HG03565 (cell line): ENCODE results near the gene METTL24.

Experiments
- ATAC-seq: cut with Tn5 transposase; IDR thresholded peaks from one replicate; pipeline ENCODE4 v1.9.1; 2021; ENCODE audit warnings: mild to moderate bottlenecking, moderate library complexity; ENCODE audit not compliant: unreplicated experiment

Gene METTL24

DNA sequence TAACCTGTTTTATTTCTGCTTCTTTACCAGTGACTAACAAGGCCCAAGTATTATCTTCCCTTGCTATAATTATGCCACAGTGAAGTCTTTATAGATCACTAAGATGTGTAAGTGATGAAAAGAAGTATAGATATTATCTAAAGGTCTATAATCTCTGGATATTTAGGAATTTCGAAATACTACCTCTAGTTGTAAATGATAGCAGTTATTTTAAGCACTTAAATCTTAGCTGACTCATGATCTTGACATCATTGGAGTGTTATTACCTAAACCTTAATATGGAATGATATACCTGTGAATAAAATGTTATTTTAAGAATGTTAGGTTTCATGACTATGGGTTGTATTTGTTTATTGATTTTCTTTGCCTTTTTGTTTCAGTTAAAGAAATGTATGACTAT, 146.4 kb downstream of the METTL24 start:
- no peak for ATAC-seq

DNA sequence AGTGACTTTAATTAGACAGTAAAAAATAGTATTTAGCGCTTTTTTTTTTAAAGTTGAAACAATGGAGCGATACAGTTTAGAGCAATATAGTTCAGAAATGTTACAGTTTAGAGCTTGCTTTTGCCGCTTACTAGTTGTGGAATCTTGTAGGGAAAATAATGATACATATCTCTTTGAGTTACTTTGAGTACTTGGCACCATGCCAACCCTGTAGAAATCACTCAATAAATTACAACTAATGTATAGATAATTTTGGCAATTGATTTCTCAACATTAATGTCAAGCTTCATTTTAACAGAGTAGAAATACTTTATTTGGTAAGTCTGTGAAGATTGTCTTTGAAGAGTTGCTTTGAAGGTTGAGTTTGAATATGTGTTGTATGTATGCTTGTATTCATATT, 150.5 kb downstream of the METTL24 start:
- ATAC-seq = no peak

DNA sequence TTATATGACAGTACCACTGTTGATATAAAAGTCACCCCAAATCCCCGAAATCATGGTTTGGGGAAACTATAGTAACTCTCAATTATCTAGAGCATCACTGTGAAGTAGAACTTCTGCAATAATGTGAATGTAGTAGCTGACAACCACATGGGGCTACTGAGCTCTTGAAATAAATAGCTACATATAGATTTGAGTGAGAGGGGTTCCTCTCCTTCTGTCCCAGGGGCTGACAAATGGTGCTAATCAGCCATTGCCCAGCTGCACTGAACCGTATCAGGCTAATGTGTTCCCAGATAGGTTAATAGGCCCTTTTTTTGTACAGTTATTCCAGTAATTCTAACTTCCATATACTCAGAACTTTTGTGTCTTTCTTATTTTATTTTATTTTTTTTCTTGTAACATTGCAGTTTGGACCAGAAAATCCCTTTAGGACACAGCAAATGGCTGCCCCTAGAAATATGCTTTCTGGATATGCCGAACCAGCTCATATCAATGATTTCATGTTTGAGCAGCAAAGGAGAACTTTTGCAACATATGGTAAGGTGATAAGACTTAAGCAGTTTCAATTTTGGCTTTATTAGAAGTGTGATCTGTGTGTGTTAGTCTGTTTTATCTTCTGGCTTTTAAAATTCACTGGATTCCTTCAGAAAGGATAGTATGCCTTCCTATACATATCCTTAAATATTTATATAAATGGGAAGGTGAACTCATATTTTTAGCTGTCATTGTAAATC, 156.8 kb downstream of the METTL24 start:
- no peak for ATAC-seq

DNA sequence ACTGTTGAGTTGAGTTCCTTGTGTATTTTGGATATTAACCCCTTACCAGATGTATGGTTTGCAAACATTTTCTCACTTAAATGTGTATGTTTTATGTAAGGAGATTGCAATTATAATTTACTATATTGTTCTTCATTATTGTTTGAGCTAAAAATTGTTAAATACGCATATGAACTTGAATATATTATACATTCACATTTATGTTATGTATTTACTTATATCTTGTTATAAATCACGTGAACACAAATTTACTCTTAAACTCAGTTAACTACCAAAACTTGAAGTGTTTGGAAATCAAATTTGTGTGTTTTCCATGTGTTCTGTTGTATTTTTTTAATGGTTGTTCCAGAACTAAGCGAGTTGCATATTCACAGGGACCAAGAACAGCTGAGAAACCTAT, 159.6 kb downstream of the METTL24 start:
- ATAC-seq = no peak

DNA sequence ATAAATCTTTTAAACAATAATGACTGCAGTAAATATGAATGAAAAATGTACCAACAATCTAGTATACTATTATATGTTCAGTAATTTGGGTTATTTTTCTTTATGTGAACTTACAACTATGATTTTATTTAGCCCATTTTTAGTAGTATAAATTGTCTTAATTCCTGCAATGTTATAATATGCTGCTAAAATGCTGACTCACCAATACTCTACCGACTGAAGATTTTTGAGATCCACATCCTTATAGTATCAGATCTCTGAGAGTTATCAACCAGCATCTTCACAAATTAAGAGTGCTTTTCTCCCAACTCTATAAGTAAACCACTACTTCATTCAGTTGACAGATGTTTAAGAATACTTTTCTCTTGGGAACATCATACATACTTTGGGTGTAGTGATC, 161.3 kb downstream of the METTL24 start:
- ATAC-seq = no peak

DNA sequence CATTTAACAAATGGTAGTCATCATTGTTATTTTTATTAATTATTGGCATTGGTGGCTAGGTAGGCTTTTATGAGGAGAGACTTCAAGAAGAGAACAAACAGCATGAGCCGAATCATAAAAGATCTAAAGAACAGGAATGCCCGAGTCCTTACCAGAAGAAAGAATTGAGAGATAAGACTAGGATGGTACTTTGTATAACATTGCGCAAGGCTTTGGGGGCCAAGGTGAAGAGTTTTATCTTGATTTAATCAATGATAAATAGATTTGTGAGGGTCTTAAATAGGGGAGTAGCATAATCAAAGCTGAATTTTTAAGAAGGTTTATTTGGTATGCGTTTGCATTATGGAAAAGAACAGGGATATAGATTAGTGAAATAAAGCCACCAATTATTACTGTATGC, 162.5 kb downstream of the METTL24 start:
- no peak for ATAC-seq
